Parathyroid adenoma (tissue), 2 donors: ENCODE results near the gene MAP3K5.

ENCODE experiments used
- H2AFZ ChIP-seq: fragments of 300-600 bp; sonication (generic); one replicate; pipeline ENCODE4 v1.7.0; 2017; ENCODE audit warnings: antibody characterized with exemption, mild to moderate bottlenecking
- H3K27ac ChIP-seq: fragments of 300-600 bp; sonication (generic); one replicate; pipeline ENCODE4 v1.7.0; 2017
- H3K27me3 ChIP-seq: fragments of 300-600 bp; sonication (generic); one replicate; pipeline ENCODE4 v1.7.0; 2017; ENCODE audit warnings: low read length; ENCODE audit not compliant: control insufficient read depth, insufficient read depth
- H3K36me3 ChIP-seq: fragments of 300-600 bp; sonication (generic); one replicate; pipeline ENCODE4 v1.7.0; 2017; ENCODE audit warnings: low read length; ENCODE audit not compliant: control insufficient read depth, insufficient read depth
- H3K4me1 ChIP-seq: fragments of 300-600 bp; sonication (generic); one replicate; pipeline ENCODE4 v1.7.0; 2017; ENCODE audit warnings: control low read depth
- H3K4me2 ChIP-seq: fragments of 300-600 bp; sonication (generic); one replicate; pipeline ENCODE4 v1.7.0; 2017; ENCODE audit warnings: low read length
- H3K4me3 ChIP-seq: fragments of 300-600 bp; sonication (generic); one replicate; pipeline ENCODE4 v1.7.0; 2017; ENCODE audit warnings: low read depth, low read length
- H3K79me2 ChIP-seq: fragments of 300-600 bp; sonication (generic); one replicate; pipeline ENCODE4 v1.7.0; 2017; ENCODE audit warnings: control low read depth
- H3K9ac ChIP-seq: fragments of 300-600 bp; sonication (generic); one replicate; pipeline ENCODE4 v1.7.0; 2017; ENCODE audit warnings: mild to moderate bottlenecking
- H3K9me3 ChIP-seq: fragments of 300-600 bp; sonication (generic); one replicate; pipeline ENCODE4 v1.7.0; 2017; ENCODE audit warnings: low read length; ENCODE audit not compliant: control insufficient read depth
- TF ChIP-seq, protein P1 (sequence below): fragments of 300-600 bp; sonication (generic); IDR thresholded peaks from one replicate; pipeline ENCODE4 v1.7.0; 2017; ENCODE audit warnings: antibody characterized with exemption, mild to moderate bottlenecking
- donor health status: primary hyperparathyroidism.

Gene MAP3K5

DNA sequence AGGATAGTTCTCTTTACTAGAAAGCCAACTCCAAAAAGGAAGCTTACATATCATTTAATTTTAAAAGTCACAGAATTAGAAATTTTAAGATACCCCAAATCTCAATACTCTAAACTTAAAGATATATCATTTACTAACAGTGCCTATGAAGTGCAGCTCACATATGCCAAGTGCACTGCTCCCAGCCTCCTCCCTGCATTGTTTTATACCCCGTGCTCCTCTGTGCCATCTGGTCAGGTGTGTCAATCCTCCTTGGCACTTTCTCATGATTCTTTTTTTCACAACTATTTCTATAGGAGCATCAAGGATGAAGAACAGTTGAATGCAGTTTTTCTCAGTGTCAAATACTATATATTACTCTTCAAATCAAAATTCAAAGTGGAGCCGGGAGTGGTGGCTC lies 250.9 kb downstream of the MAP3K5 start:
- peaks cover 44% of the 10 kb centered on the region for H3K79me2 ChIP-seq
- H3K9me3 ChIP-seq = no peaks in the 10 kb centered on the region
- no peak overlapping the region for H3K27ac ChIP-seq
- TF ChIP-seq, protein P1, sequence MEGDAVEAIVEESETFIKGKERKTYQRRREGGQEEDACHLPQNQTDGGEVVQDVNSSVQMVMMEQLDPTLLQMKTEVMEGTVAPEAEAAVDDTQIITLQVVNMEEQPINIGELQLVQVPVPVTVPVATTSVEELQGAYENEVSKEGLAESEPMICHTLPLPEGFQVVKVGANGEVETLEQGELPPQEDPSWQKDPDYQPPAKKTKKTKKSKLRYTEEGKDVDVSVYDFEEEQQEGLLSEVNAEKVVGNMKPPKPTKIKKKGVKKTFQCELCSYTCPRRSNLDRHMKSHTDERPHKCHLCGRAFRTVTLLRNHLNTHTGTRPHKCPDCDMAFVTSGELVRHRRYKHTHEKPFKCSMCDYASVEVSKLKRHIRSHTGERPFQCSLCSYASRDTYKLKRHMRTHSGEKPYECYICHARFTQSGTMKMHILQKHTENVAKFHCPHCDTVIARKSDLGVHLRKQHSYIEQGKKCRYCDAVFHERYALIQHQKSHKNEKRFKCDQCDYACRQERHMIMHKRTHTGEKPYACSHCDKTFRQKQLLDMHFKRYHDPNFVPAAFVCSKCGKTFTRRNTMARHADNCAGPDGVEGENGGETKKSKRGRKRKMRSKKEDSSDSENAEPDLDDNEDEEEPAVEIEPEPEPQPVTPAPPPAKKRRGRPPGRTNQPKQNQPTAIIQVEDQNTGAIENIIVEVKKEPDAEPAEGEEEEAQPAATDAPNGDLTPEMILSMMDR = no peak
- H3K9ac ChIP-seq = no peak overlapping the region
- no peaks in the 10 kb centered on the region for H3K27me3 ChIP-seq
- peaks cover 9% of the 10 kb centered on the region for H3K4me1 ChIP-seq
- H2AFZ ChIP-seq = no peak overlapping the region
- H3K4me2 ChIP-seq = no peak overlapping the region
- H3K4me3 ChIP-seq = no peak overlapping the region
- H3K36me3 ChIP-seq = no peaks in the 10 kb centered on the region

- Histone ChIP-seq H3K27ac (no peak overlapping the region), H3K79me2 (peaks cover 36% of the 10 kb centered on the region)
Observed at GRCh38 chr6:136539967-136540652, 252.2 kb downstream of the MAP3K5 start.

GRCh38 chr6:136538836-136539235 lies 253.4 kb downstream of the MAP3K5 start:
- Histone ChIP-seq H3K27me3 (no peaks in the 10 kb centered on the region), H3K4me3 (no peak overlapping the region), H3K79me2 (peaks cover 37% of the 10 kb centered on the region), H3K4me1 (peaks cover 4% of the 10 kb centered on the region), H2AFZ (no peak overlapping the region), H3K9ac (no peak overlapping the region), H3K9me3 (no peaks in the 10 kb centered on the region), H3K36me3 (no peaks in the 10 kb centered on the region), H3K27ac (no peak overlapping the region), H3K4me2 (no peak overlapping the region)
- TF ChIP-seq, protein P1 = no peak

More at GRCh38 chr6:136539967-136540652, 252.2 kb downstream of the MAP3K5 start:
- TF ChIP-seq, protein P1 = no peak
- Histone ChIP-seq H3K9ac (no peak overlapping the region), H3K9me3 (no peaks in the 10 kb centered on the region), H3K27me3 (no peaks in the 10 kb centered on the region), H3K4me2 (no peak overlapping the region), H2AFZ (no peak overlapping the region), H3K4me3 (no peak overlapping the region), H3K36me3 (no peaks in the 10 kb centered on the region), H3K4me1 (peaks cover 9% of the 10 kb centered on the region)

- H3K4me2 ChIP-seq = no peak overlapping the region
- H2AFZ ChIP-seq = no peak overlapping the region
- peaks cover 31% of the 10 kb centered on the region for H3K79me2 ChIP-seq
- H3K27me3 ChIP-seq = no peaks in the 10 kb centered on the region
- no peak overlapping the region for H3K4me3 ChIP-seq
- H3K36me3 ChIP-seq = no peaks in the 10 kb centered on the region
- TF ChIP-seq, protein P1 = no peak
- no peak overlapping the region for H3K9ac ChIP-seq
- no peaks in the 10 kb centered on the region for H3K9me3 ChIP-seq
- H3K27ac ChIP-seq = no peak overlapping the region
- peaks cover 4% of the 10 kb centered on the region for H3K4me1 ChIP-seq
Observed at GRCh38 chr6:136535880-136536650, 256.2 kb downstream of the MAP3K5 start.
